GM18526 (cell line): Measurements from ENCODE around the gene MYH11.

Source experiments
- POLR2A ChIP-seq: IDR thresholded peaks from 3 replicates; pipeline ENCODE4 v1.6.1; 2011; ENCODE audit not compliant: insufficient read length; ENCODE audit errors: extremely low read depth

MYH11 gene

GRCh38 chr16:15832241-15832640 lies 24.6 kb downstream of the MYH11 start:
- TF ChIP-seq POLR2A = no peak

- no peak for TF ChIP-seq POLR2A
These were observed 25.9 kb downstream of the MYH11 start for GRCh38 chr16:15830832-15831451.

- no peak for TF ChIP-seq POLR2A
These were observed 27.4 kb downstream of the MYH11 start for GRCh38 chr16:15829460-15829859.

DNA sequence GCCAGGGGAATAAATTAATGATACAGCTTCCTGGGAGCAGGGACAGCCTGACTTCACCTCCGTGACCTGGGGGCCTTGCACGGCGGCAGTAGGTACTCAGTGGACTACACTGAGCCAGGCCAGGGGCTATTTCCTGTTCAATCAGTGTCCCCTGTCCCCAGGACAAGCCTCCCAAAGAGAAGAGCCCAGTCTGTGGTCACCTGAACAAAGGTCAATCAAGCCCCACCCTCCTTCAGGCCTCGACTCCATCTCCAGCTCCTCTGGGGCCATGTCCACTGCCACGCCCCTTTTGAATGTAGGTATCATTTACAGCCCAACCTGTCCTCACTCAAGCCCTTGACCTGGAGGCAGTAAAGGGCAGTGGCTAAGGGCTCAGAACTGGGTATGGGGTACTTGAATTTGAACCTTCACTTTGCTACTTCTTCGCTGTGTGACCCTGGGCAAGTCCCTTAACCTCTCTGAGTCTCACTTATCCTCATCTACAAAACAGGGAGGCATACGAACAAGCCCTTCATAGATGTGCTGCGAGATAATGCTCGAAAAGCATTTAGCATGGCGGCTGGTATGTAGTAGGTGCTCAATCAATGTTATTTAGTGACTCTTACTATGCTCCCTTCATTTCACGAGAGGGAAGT lies 29.0 kb downstream of the MYH11 start:
- TF ChIP-seq POLR2A = no peak

GRCh38 chr16:15827299-15827698 lies 29.5 kb downstream of the MYH11 start:
- TF ChIP-seq POLR2A = no peak

- TF ChIP-seq POLR2A = no peak
These were observed 31.0 kb downstream of the MYH11 start for GRCh38 chr16:15825750-15826305.

DNA sequence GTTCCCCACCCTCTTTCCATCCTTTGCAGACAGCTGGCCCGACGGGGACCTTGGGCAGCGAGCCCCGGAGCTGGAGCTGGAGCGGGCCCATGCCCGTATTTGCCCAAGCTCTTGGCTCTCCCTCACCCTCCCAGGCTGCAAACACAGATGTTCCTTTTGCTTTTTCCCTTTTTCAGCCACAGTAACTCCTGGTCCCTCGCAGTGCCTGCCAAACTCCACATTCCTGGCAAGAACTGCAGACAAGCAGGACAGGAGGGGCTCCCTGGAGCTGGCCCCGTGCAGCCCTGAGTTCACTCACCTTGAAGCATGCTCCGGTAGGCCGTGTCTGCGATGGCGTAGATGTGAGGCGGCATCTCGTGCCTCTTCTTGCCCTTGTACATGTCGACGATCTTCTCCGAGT lies 33.9 kb downstream of the MYH11 start:
- TF ChIP-seq POLR2A = no peak

- no peak for TF ChIP-seq POLR2A
These were observed 36.0 kb downstream of the MYH11 start for GRCh38 chr16:15820837-15821236.

DNA sequence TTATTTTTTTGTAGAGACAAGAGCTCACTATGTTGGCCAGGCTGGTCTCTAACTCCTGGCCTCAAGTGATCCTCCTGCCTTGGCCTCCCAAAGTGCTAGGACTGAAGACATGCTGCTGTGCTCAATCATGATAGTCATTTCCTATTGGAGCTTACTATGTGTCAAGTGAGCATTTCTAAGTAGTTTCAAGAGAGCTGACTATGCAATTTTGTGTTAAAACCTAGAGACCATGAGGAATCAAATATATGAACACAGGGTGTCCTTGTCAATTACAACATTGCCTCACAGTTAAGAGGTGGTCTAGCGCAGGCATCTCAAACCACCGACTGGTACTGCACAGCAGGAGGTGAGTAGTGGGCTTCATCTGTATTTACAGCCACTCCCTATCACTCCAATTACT lies 37.8 kb downstream of the MYH11 start:
- no peak for TF ChIP-seq POLR2A

DNA sequence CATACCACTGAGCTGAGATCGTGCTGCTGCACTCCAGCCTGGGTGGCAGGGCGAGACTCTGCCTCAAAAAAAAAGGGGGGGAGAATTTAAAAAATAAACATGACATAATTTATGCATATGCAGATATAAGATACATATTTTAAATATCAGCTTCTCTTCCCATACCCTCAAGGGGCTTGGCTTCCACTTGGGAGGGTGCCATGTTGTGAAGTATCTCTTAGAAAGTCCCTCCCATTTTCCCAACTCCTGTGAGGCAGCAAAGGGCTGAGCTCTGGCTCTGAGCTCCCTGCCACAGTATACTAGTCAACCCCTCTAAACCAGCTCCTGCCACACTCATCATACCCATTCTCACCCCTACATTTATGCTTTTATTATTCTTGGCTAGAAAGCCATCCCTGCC lies 39.4 kb downstream of the MYH11 start:
- TF ChIP-seq POLR2A = no peak

DNA sequence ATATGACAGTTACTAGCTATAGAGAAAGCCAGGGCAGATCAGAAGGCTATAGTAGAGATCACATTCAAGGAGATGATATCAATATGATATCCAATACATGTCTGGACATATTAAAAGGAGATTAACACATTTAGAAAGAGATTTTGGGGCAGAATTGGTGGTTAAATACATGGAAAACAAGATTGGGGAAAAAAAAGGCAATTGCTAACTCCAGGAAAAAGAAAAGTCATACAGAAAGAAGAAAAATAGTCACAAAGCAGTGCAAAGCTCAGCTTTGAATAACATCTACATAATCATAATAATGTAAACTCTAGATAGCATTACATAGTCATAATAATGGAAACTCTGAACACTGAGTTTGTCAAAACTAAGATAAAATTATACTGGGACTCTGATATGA lies 40.6 kb downstream of the MYH11 start:
- TF ChIP-seq POLR2A = no peak

DNA sequence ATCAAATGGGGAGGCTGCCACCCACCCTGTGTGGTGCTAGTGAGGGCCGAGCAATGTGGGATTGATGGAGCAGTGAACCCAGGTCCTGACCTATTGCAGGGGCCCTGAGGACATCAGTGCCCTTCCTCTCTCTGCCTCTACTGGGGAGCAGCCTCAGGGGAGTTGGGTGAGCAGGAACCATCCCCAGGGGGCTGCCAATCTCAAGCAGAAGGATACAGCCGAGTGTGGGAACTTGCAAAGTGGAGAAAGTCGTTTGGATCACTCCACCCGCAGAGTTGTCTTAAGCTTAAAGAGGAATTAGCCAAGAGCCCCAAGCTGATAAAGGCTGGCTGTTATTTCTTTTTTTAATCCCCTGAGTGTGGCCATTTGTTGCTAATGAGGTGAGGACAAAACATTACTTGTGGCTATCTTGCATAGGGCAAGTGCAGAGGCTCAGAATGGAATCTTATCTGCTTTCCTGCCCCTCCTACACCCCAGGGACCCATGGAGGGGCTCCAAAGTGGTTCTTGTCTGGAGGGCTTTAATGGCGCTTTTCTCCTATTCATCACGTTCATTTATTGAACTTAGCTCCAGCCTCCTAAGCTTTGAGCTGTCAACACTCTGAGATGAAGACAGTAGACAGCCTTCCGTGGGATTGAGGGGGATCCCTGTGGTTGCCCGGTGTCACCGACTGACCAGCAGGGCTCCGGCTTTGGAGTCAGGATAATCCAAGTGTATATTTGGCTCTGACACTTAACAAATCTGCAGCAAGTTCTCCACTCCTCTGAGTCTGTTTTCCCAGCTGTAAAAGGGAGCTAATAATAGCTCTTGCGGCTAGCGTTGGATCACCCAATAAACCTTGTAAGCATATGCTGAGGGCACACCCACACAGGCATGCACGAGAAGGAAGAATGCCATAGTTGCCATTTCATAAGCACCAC lies 45.1 kb downstream of the MYH11 start:
- no peak for TF ChIP-seq POLR2A

- no peak for TF ChIP-seq POLR2A
These were observed 45.9 kb downstream of the MYH11 start for GRCh38 chr16:15810949-15811348.

DNA sequence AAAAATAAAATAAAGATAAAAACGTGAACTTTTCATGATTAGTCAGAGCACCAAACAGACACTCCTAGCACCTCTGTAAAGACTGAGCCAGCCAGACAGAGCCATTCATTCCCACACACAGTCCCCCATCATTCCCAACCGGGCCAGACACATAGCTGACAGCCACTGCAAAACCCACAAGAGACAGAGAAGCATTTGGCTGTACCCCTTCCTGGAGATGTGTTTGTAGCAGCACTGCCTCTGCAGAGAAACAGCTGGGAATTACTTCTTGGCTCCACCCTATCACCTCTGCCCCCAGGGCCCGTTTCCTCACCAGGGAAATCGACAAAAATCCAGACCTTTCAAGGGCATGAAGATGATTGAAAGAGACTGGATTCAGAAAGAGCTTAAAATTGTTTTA lies 46.4 kb downstream of the MYH11 start:
- TF ChIP-seq POLR2A = no peak

- no peak for TF ChIP-seq POLR2A
These were observed 48.8 kb downstream of the MYH11 start for GRCh38 chr16:15808071-15808470.

GRCh38 chr16:15807603-15808009 lies 49.2 kb downstream of the MYH11 start:
- TF ChIP-seq POLR2A = no peak
